ENCODE results near the gene SMARCC1.
"Not testable (repeated sequence)": the region's sequence is repeated elsewhere in the genome, so short reads cannot be mapped to it uniquely, and the experiment has no call there.

SMARCC1 gene

GRCh38 chr3:47772047-47772446 is 9.6 kb downstream of the SMARCC1 start:
- DNase-seq (ENCODE audit: low read depth in 2 of 2) = no peak

GRCh38 chr3:47766186-47766585 is 15.5 kb downstream of the SMARCC1 start:
- DNase-seq (ENCODE audit: low read depth in 2 of 2) = no peak

- DNase-seq (ENCODE audit: low read depth in 2 of 2) = no peak
Measured at GRCh38 chr3:47762233-47762632, 19.5 kb downstream of the SMARCC1 start.

GRCh38 chr3:47761046-47761445 is 20.6 kb downstream of the SMARCC1 start:
- DNase-seq (ENCODE audit: low read depth in 2 of 2) = no peak

- not testable (repeated sequence) for DNase-seq (ENCODE audit: low read depth in 2 of 2)
Measured at GRCh38 chr3:47760207-47760606, 21.5 kb downstream of the SMARCC1 start.

- DNase-seq (ENCODE audit: low read depth in 2 of 2) = no peak
Measured at GRCh38 chr3:47758261-47759025, 23.2 kb downstream of the SMARCC1 start.

GRCh38 chr3:47752716-47753115 is 29.0 kb downstream of the SMARCC1 start:
- DNase-seq (ENCODE audit: low read depth in 2 of 2) = no peak

GRCh38 chr3:47750811-47751354 is 30.8 kb downstream of the SMARCC1 start:
- not testable (repeated sequence) for DNase-seq (ENCODE audit: low read depth in 2 of 2)

GRCh38 chr3:47747558-47747957 is 34.1 kb downstream of the SMARCC1 start:
- DNase-seq (ENCODE audit: low read depth in 2 of 2) = no peak

GRCh38 chr3:47746264-47746663 is 35.4 kb downstream of the SMARCC1 start:
- DNase-seq (ENCODE audit: low read depth in 2 of 2) = no peak

GRCh38 chr3:47743855-47744254 is 37.8 kb downstream of the SMARCC1 start:
- no peak for DNase-seq (ENCODE audit: low read depth in 2 of 2)

- not testable (repeated sequence) for DNase-seq (ENCODE audit: low read depth in 2 of 2)
Measured at GRCh38 chr3:47743352-47743751, 38.3 kb downstream of the SMARCC1 start.

GRCh38 chr3:47741925-47742324 is 39.8 kb downstream of the SMARCC1 start:
- DNase-seq (ENCODE audit: low read depth in 2 of 2) = no peak

- no peak for DNase-seq (ENCODE audit: low read depth in 2 of 2)
Measured at GRCh38 chr3:47732143-47732542, 49.5 kb downstream of the SMARCC1 start.

GRCh38 chr3:47731061-47731460 is 50.6 kb downstream of the SMARCC1 start:
- DNase-seq (ENCODE audit: low read depth in 2 of 2) = no peak

- DNase-seq (ENCODE audit: low read depth in 2 of 2) = no peak
Measured at GRCh38 chr3:47722859-47723258, 58.8 kb downstream of the SMARCC1 start.

- DNase-seq (ENCODE audit: low read depth in 2 of 2) = not testable (repeated sequence)
Measured at GRCh38 chr3:47717448-47717847, 64.2 kb downstream of the SMARCC1 start.

- no peak for DNase-seq (ENCODE audit: low read depth in 2 of 2)
Measured at GRCh38 chr3:47716656-47717055, 65.0 kb downstream of the SMARCC1 start.

- DNase-seq (ENCODE audit: low read depth in 2 of 2) = no peak
Measured at GRCh38 chr3:47715928-47716327, 65.8 kb downstream of the SMARCC1 start.

GRCh38 chr3:47714606-47715005 is 67.1 kb downstream of the SMARCC1 start:
- no peak for DNase-seq (ENCODE audit: low read depth in 2 of 2)

- no peak for DNase-seq (ENCODE audit: low read depth in 2 of 2)
Measured at GRCh38 chr3:47713655-47714054, 68.0 kb downstream of the SMARCC1 start.

GRCh38 chr3:47712398-47712797 is 69.3 kb downstream of the SMARCC1 start:
- no peak for DNase-seq (ENCODE audit: low read depth in 2 of 2)

GRCh38 chr3:47711596-47711995 is 70.1 kb downstream of the SMARCC1 start:
- no peak for DNase-seq (ENCODE audit: low read depth in 2 of 2)

GRCh38 chr3:47705391-47705790 is 76.3 kb downstream of the SMARCC1 start:
- DNase-seq (ENCODE audit: low read depth in 2 of 2) = no peak
